ENCODE results near the gene DNER. TPM values are rescaled to one million over a fixed set of nuclear protein-coding genes. Genes with fewer than 3 reads are reported as not detected.
A peak's percentile ranks its signal among the peaks of the same experiment; 100 is the strongest.

The DNER gene
- total RNA-seq, 1 donor from 2014 or later: 0.10 TPM

- ATAC-seq (no peak), DNase-seq (ENCODE audit: low spot score) (no peak)
These were observed 262.5 kb downstream of the DNER start for GRCh38 chr2:229451852-229452251.

- ATAC-seq: no peak
These were observed 267.1 kb downstream of the DNER start for GRCh38 chr2:229447227-229447626.

GRCh38 chr2:229446350-229446749, 268.0 kb downstream of the DNER start:
- ATAC-seq (no peak), DNase-seq (ENCODE audit: low spot score) (no peak)

More at GRCh38 chr2:229447227-229447626, 267.1 kb downstream of the DNER start:
- DNase-seq (ENCODE audit: low spot score): no peak

- ATAC-seq (no peak), DNase-seq (ENCODE audit: low spot score) (no peak)
These were observed 268.7 kb downstream of the DNER start for GRCh38 chr2:229445501-229446211.

- ATAC-seq (no peak), DNase-seq (ENCODE audit: low spot score) (no peak)
These were observed 269.3 kb downstream of the DNER start for GRCh38 chr2:229445019-229445418.

- DNase-seq (ENCODE audit: low spot score): no peak
- no peak for ATAC-seq
These were observed 270.6 kb downstream of the DNER start for GRCh38 chr2:229443546-229444268.

- ATAC-seq (no peak), DNase-seq (ENCODE audit: low spot score) (no peak)
These were observed 271.2 kb downstream of the DNER start for GRCh38 chr2:229443141-229443540.

GRCh38 chr2:229438430-229439159, 275.8 kb downstream of the DNER start:
- DNase-seq (ENCODE audit: low spot score): no peak
- no peak for ATAC-seq

- no peak for ATAC-seq
- DNase-seq (ENCODE audit: low spot score): no peak
These were observed 276.9 kb downstream of the DNER start for GRCh38 chr2:229437467-229437866.

GRCh38 chr2:229434187-229434586, 280.2 kb downstream of the DNER start:
- DNase-seq (ENCODE audit: low spot score): no peak
- no peak for ATAC-seq

GRCh38 chr2:229433351-229433750, 281.0 kb downstream of the DNER start:
- ATAC-seq (no peak), DNase-seq (ENCODE audit: low spot score) (no peak)

GRCh38 chr2:229431327-229431954, 282.9 kb downstream of the DNER start:
- DNase-seq (ENCODE audit: low spot score): no peak
- peak; percentile 55 for ATAC-seq

GRCh38 chr2:229429589-229429988, 284.8 kb downstream of the DNER start:
- DNase-seq (ENCODE audit: low spot score): no peak
- no peak for ATAC-seq

GRCh38 chr2:229426464-229426863, 287.9 kb downstream of the DNER start:
- ATAC-seq: no peak

GRCh38 chr2:229425598-229425997, 288.8 kb downstream of the DNER start:
- ATAC-seq (no peak), DNase-seq (ENCODE audit: low spot score) (no peak)

More at GRCh38 chr2:229426464-229426863, 287.9 kb downstream of the DNER start:
- no peak for DNase-seq (ENCODE audit: low spot score)

GRCh38 chr2:229422063-229422462, 292.3 kb downstream of the DNER start:
- no peak for ATAC-seq
- no peak for DNase-seq (ENCODE audit: low spot score)

- ATAC-seq (no peak), DNase-seq (ENCODE audit: low spot score) (no peak)
These were observed 295.2 kb downstream of the DNER start for GRCh38 chr2:229419158-229419557.

- ATAC-seq (no peak), DNase-seq (ENCODE audit: low spot score) (no peak)
These were observed 296.4 kb downstream of the DNER start for GRCh38 chr2:229417916-229418315.

- ATAC-seq (no peak), DNase-seq (ENCODE audit: low spot score) (no peak)
These were observed 297.2 kb downstream of the DNER start for GRCh38 chr2:229417176-229417575.

GRCh38 chr2:229416116-229416694, 298.1 kb downstream of the DNER start:
- ATAC-seq (peak; percentile 62), DNase-seq (ENCODE audit: low spot score) (no peak)

- no peak for DNase-seq (ENCODE audit: low spot score)
- no peak for ATAC-seq
These were observed 299.7 kb downstream of the DNER start for GRCh38 chr2:229414631-229415030.
